GM21786 (cell line): ENCODE results near the gene NKX2-1.

ENCODE experiments used
- ATAC-seq: cut with Tn5 transposase; IDR thresholded peaks from one replicate; pipeline ENCODE4 v1.9.1; 2021; ENCODE audit not compliant: unreplicated experiment

The NKX2-1 gene

GRCh38 chr14:36518031-36518585, 1.9 kb downstream of the NKX2-1 start:
- ATAC-seq, result no peak

- ATAC-seq, result no peak
Measured at GRCh38 chr14:36517242-36518030, 2.6 kb downstream of the NKX2-1 start.

- no peak for ATAC-seq
Measured at GRCh38 chr14:36516719-36517241, 3.3 kb downstream of the NKX2-1 start.

GRCh38 chr14:36515896-36516718, 3.9 kb downstream of the NKX2-1 start:
- no peak for ATAC-seq

GRCh38 chr14:36515105-36515593, 4.9 kb downstream of the NKX2-1 start:
- ATAC-seq, result no peak

- ATAC-seq, result no peak
Measured at GRCh38 chr14:36514278-36515104, 5.5 kb downstream of the NKX2-1 start.

GRCh38 chr14:36513451-36514277, 6.4 kb downstream of the NKX2-1 start:
- no peak for ATAC-seq

GRCh38 chr14:36513012-36513420, 7.0 kb downstream of the NKX2-1 start:
- ATAC-seq, result no peak

GRCh38 chr14:36512585-36513003, 7.4 kb downstream of the NKX2-1 start:
- ATAC-seq, result no peak

- ATAC-seq, result no peak
Measured at GRCh38 chr14:36511981-36512584, 7.9 kb downstream of the NKX2-1 start.

GRCh38 chr14:36510874-36511273, 9.2 kb downstream of the NKX2-1 start:
- ATAC-seq, result no peak

- no peak for ATAC-seq
Measured at GRCh38 chr14:36510078-36510799, 9.8 kb downstream of the NKX2-1 start.

GRCh38 chr14:36509069-36509917, 10.7 kb downstream of the NKX2-1 start:
- ATAC-seq, result no peak

GRCh38 chr14:36508418-36509068, 11.5 kb downstream of the NKX2-1 start:
- ATAC-seq, result no peak

- no peak for ATAC-seq
Measured at GRCh38 chr14:36507847-36508417, 12.1 kb downstream of the NKX2-1 start.

- ATAC-seq, result no peak
Measured at GRCh38 chr14:36506732-36507614, 13.1 kb downstream of the NKX2-1 start.
